ENCODE data around the gene ABLIM2.
"Not testable (repeated sequence)": the region's sequence is repeated elsewhere in the genome, so short reads cannot be mapped to it uniquely, and the experiment has no call there.

Gene ABLIM2

GRCh38 chr4:7924163-7924562 is 234.4 kb downstream of the ABLIM2 start:
- ATAC-seq, result no peak

GRCh38 chr4:7922466-7922865 is 236.1 kb downstream of the ABLIM2 start:
- no peak for ATAC-seq

GRCh38 chr4:7918981-7919380 is 239.6 kb downstream of the ABLIM2 start:
- no peak for ATAC-seq

- ATAC-seq, result not testable (repeated sequence)
Measured at GRCh38 chr4:7918187-7918586, 240.4 kb downstream of the ABLIM2 start.

- ATAC-seq, result no peak
Measured at GRCh38 chr4:7917669-7918068, 240.9 kb downstream of the ABLIM2 start.

- ATAC-seq, result no peak
Measured at GRCh38 chr4:7915875-7916242, 242.8 kb downstream of the ABLIM2 start.
